GM23248 (cell line): ENCODE results near the gene MMP24OS. TPM values are rescaled to one million over a fixed set of nuclear protein-coding genes. Genes with fewer than 3 reads are reported as not detected.

Source experiments
- DNase-seq: peaks from one replicate; pipeline ENCODE4 v3.0.0-alpha.2; 2015
- H2AFZ ChIP-seq: fragments of 200-600 bp; sonication (generic); 2 replicates; pipeline ENCODE4 v1.6.1; 2016; ENCODE audit warnings: antibody characterized with exemption
- H3F3A ChIP-seq: fragments of 200-600 bp; sonication (generic); 2 replicates; pipeline ENCODE4 v1.6.1; 2016; ENCODE audit warnings: mild to moderate bottlenecking, antibody characterized with exemption, mixed run types; ENCODE audit not compliant: insufficient read depth
- H3K27ac ChIP-seq: fragments of 200-600 bp; sonication (generic); 2 replicates; pipeline ENCODE4 v1.5.1; 2016; ENCODE audit warnings: mild to moderate bottlenecking
- H3K27me3 ChIP-seq: fragments of 200-600 bp; sonication (generic); replicated peaks from 2 replicates; pipeline ENCODE4 v1.6.1; 2016; ENCODE audit warnings: mild to moderate bottlenecking; ENCODE audit not compliant: insufficient read depth
- H3K36me3 ChIP-seq: fragments of 200-600 bp; sonication (generic); 2 replicates; pipeline ENCODE4 v1.6.1; 2016; ENCODE audit warnings: low read depth, mild to moderate bottlenecking
- H3K4me1 ChIP-seq: fragments of 200-600 bp; sonication (generic); 2 replicates; pipeline ENCODE4 v1.6.1; 2016; ENCODE audit warnings: mild to moderate bottlenecking; ENCODE audit not compliant: insufficient read depth
- H3K4me2 ChIP-seq: fragments of 200-600 bp; sonication (generic); one replicate; pipeline ENCODE4 v1.6.1; 2016; ENCODE audit warnings: mild to moderate bottlenecking; ENCODE audit not compliant: unreplicated experiment
- H3K4me3 ChIP-seq: fragments of 200-600 bp; sonication (generic); 2 replicates; pipeline ENCODE4 v1.5.1; 2016; ENCODE audit warnings: mild to moderate bottlenecking
- H3K79me2 ChIP-seq: fragments of 200-600 bp; sonication (generic); 2 replicates; pipeline ENCODE4 v1.6.1; 2016; ENCODE audit warnings: mild to moderate bottlenecking; ENCODE audit not compliant: insufficient read depth
- H3K9ac ChIP-seq: fragments of 200-600 bp; sonication (generic); 2 replicates; pipeline ENCODE4 v1.6.1; 2016; ENCODE audit warnings: mild to moderate bottlenecking
- H3K9me2 ChIP-seq: fragments of 200-600 bp; sonication (generic); 2 replicates; pipeline ENCODE4 v1.6.1; 2016; ENCODE audit warnings: mixed run types, mild to moderate bottlenecking, moderate library complexity; ENCODE audit not compliant: insufficient read depth
- H3K9me3 ChIP-seq: fragments of 200-600 bp; sonication (generic); one replicate; pipeline ENCODE4 v1.6.1; 2017; ENCODE audit warnings: low read depth
- H4K20me1 ChIP-seq: fragments of 200-600 bp; sonication (generic); 2 replicates; pipeline ENCODE4 v1.6.0; 2016; ENCODE audit not compliant: insufficient read depth
- EZH2 ChIP-seq: fragments of 200-600 bp; sonication (generic); IDR thresholded peaks from 2 replicates; pipeline ENCODE4 v1.6.1; 2018; ENCODE audit warnings: antibody characterized with exemption, mild to moderate bottlenecking; ENCODE audit not compliant: insufficient read depth, poor library complexity, severe bottlenecking
- EZH2phosphoT487 ChIP-seq: fragments of 200-600 bp; sonication (generic); IDR thresholded peaks from 2 replicates; pipeline ENCODE4 v1.6.1; 2018; ENCODE audit warnings: antibody characterized with exemption, moderate library complexity, mild to moderate bottlenecking, low read depth; ENCODE audit not compliant: insufficient read depth
- WGBS, 2 experiments: methylation state at CpG; one replicate each; pipeline ENCODE4 v1.1.6; 2015 to 2017; ENCODE audit warnings: low lambda C conversion rate in 2 of 2, low coverage in 1 of 2; ENCODE audit errors: missing lambda C conversion rate in 2 of 2; 5-methylcytosine and 5-hydroxymethylcytosine counted together
- in situ Hi-C: fragments of 300-500 bp; cut with MboI; formaldehyde crosslinking; loops from 2 replicates; pipeline ENCODE4 v1.15.0; 2020
- polyA plus RNA-seq: library from polyadenylated mRNA; unstranded; fragments of >200 nt; fragmentation: Nextera tagmentation; extraction: Ambion mirVana; gene quantifications from 2 replicates; pipeline ENCODE4 v1.2.1, GENCODE V29; 2016
- total RNA-seq: library from RNA; depleted of rRNA; stranded (reverse); fragments of >200 nt; shearing (Covaris generic); gene quantifications from 2 replicates; pipeline ENCODE4 v1.2.3, GENCODE V29; 2014

The MMP24OS gene
- total and polyA plus RNA-seq, 2 experiments from 2014 or later, result 26.8 to 81.7 TPM

DNA sequence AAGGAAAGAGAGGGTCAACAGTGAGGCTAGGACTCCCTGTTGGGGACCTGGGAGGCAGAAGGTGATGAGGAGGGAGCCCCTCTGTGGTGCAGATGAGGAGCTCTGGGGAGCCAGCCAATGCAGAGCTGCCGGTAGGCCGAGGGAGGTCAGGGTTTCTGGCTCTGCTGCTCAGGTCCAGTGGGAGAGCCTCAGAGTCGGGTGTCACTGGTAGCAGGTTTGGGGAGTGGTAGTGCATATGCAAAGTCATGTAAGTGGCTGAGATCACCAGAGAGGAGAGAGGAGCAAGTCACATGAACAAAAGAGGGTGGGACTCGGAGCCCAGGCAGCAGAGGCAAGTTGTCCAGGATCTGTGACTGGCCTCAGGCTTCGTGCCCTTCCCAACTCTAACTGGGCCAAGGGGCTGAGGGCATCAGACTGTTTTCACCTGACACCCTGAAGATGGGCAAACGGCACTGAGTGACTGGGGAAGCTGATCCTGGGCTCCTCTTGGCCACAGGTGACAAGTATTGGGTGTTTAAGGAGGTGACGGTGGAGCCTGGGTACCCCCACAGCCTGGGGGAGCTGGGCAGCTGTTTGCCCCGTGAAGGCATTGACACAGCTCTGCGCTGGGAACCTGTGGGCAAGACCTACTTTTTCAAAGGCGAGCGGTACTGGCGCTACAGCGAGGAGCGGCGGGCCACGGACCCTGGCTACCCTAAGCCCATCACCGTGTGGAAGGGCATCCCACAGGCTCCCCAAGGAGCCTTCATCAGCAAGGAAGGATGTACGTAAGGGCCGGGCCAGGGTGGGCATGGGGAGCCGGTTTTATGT, 6.6 kb downstream of the MMP24OS start:
- Histone ChIP-seq H3K27ac (no peak overlapping the region), H3K9ac (no peak overlapping the region), H3F3A (peaks cover 16% of the 10 kb centered on the region; the same call in 1 of the 2 replicates), H3K36me3 (no peaks in the 10 kb centered on the region), H3K4me2 (no peak overlapping the region), H4K20me1 (no peaks in the 10 kb centered on the region), H3K9me3 (no peaks in the 10 kb centered on the region), H3K9me2 (no peaks in the 10 kb centered on the region), H3K4me3 (no peak overlapping the region), H3K4me1 (peaks cover 14% of the 10 kb centered on the region; the same call in 1 of the 2 replicates), H2AFZ (no peak overlapping the region), H3K79me2 (peaks cover 9% of the 10 kb centered on the region), H3K27me3 (no peaks in the 10 kb centered on the region)
- DNase-seq, result peak; percentile 15
- in situ Hi-C loops, result no loop called here
- TF ChIP-seq EZH2, result no peak
- no peak for TF ChIP-seq EZH2phosphoT487
- WGBS, 2 experiments, result 88% methylated on average over 19 to 20 of the region's 20 CpGs

DNA sequence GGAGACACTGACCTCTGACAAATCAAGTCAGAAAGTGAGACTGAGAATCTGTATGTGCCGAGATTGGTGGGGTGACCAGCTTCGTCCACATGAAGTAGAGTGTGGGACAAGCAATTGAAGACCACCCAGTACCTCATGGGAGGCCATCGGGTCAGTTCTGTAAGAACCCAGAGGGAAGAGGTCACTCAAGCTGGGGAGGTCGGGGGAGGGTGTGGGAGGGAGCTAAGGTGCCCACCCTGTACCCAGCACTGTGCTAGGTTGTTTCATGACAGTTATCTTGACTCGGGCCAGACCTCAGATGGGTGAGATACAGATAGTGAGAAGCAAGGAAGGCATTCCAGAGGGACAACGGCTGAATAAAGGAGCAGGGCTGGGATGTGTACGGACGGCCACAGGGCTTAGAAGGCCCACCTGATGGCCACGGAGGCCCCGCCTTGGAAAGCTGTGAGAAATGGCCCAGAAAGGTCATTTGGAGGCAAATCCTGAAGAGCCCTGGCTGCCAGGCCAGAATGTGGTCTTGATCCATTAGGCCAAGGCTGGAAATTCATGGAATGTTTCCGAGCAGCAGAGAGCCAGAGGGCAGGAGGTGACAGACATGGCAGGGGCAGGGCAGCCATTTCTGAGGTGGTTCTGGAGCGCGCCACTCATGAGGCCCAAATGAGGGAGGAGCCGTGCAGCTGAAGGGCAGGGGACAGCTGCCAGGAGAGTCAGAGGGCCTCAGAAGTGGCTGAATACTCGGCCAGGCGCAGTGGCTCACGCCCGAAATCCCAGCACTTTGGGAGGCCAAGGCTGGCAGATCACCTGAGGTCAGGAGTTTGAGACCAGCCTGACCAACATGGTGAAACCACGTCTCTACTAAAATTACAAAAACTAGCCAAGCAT, 7.7 kb downstream of the MMP24OS start:
- H3K9me2 ChIP-seq, result no peaks in the 10 kb centered on the region
- no peak overlapping the region for H2AFZ ChIP-seq
- WGBS, 2 experiments, result 85 to 87% methylated on average over 19 of the region's 19 CpGs
- H3K9ac ChIP-seq, result no peak overlapping the region
- no peaks in the 10 kb centered on the region for H3K79me2 ChIP-seq
- H3K9me3 ChIP-seq, result no peaks in the 10 kb centered on the region
- peaks cover 16% of the 10 kb centered on the region; the same call in 1 of the 2 replicates for H3F3A ChIP-seq
- TF ChIP-seq EZH2 (no peak), EZH2phosphoT487 (no peak)
- in situ Hi-C loops, result no loop called here
- H3K27me3 ChIP-seq, result no peaks in the 10 kb centered on the region
- no peak overlapping the region for H3K4me2 ChIP-seq
- H3K4me1 ChIP-seq, result peaks cover 10% of the 10 kb centered on the region; the same call in 1 of the 2 replicates
- H3K4me3 ChIP-seq, result no peak overlapping the region
- no peak overlapping the region for H3K27ac ChIP-seq
- no peaks in the 10 kb centered on the region for H3K36me3 ChIP-seq
- H4K20me1 ChIP-seq, result no peaks in the 10 kb centered on the region
- no peak for DNase-seq

DNA sequence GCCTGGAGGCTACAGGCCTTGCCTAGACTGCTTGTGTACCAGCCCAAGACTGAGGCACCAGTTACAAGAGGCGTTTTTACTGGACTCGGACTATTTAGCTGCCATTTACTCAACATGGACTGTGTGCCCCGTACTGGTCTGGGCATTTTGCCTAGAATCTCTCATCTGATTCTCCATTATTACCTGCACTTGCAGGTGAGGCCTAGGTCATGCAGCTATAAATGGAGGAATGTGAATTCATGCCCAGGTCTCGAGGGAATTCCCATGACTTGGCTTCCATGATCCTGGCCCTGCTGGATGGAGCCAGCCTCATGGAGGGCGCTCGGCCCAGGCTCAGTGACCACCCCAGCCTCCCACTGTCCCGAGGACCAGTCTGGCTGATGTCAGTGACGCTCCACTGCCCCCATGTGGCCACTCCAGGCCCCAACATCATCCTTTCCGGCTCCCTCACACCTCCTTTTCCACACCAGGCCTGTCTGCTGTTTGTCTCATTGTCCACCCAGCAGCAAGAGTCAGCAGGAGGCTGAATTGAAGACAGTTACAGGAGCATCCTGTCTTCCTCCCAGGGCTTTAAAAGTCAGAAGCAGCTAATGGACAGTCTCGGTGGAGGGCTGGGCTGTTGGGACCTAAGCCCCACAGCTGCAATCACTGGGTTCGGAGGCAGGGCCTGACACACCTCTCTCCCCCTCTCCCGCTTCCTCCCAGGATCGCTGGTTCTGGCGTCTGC, 8.7 kb downstream of the MMP24OS start:
- Histone ChIP-seq H3F3A (peaks cover 16% of the 10 kb centered on the region; the same call in 1 of the 2 replicates), H3K9me3 (no peaks in the 10 kb centered on the region), H3K4me1 (peaks cover 10% of the 10 kb centered on the region; the same call in 1 of the 2 replicates), H3K79me2 (no peaks in the 10 kb centered on the region), H3K9ac (no peak overlapping the region), H3K36me3 (no peaks in the 10 kb centered on the region), H3K27ac (no peak overlapping the region), H3K27me3 (no peaks in the 10 kb centered on the region), H3K9me2 (no peaks in the 10 kb centered on the region), H3K4me3 (no peak overlapping the region), H4K20me1 (no peaks in the 10 kb centered on the region), H3K4me2 (no peak overlapping the region), H2AFZ (no peak overlapping the region)
- in situ Hi-C loops, result no loop called here
- 53 to 57% methylated on average over 14 of the region's 14 CpGs for WGBS, 2 experiments
- TF ChIP-seq EZH2phosphoT487, result no peak
- no peak for TF ChIP-seq EZH2
- DNase-seq, result peak; percentile 77

DNA sequence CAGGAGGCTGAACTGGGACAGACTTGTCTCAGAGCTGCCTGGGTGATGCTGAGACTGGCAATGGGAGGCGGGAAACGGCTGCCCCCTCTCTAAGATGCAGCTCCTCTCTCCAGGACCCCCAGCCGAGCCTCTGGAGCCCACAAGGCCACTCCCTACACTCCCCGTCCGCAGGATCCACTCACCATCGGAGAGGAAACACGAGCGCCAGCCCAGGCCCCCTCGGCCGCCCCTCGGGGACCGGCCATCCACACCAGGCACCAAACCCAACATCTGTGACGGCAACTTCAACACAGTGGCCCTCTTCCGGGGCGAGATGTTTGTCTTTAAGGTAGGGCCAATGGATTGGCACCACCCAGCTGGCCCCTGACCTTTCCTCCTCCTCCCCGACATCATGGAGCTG, 10.8 kb downstream of the MMP24OS start:
- Histone ChIP-seq H3K4me2 (no peak overlapping the region), H2AFZ (no peak overlapping the region), H3K27me3 (no peaks in the 10 kb centered on the region), H3F3A (peaks cover 4% of the 10 kb centered on the region; the same call in 1 of the 2 replicates), H3K27ac (no peak overlapping the region), H3K79me2 (no peaks in the 10 kb centered on the region), H3K4me1 (peaks cover 12% of the 10 kb centered on the region), H3K9me2 (no peaks in the 10 kb centered on the region), H3K4me3 (no peak overlapping the region), H3K9ac (no peak overlapping the region), H4K20me1 (no peaks in the 10 kb centered on the region), H3K36me3 (no peaks in the 10 kb centered on the region), H3K9me3 (no peaks in the 10 kb centered on the region)
- 93 to 94% methylated on average over 14 to 16 of the region's 16 CpGs for WGBS, 2 experiments
- in situ Hi-C loops, result no loop called here
- DNase-seq, result no peak
- TF ChIP-seq EZH2phosphoT487 (no peak), EZH2 (no peak)
